Measurements from ENCODE around the gene PAF1. TPM values are rescaled to one million over a fixed set of nuclear protein-coding genes. Genes with fewer than 3 reads are reported as not detected.
"Not testable (repeated sequence)": the region's sequence is repeated elsewhere in the genome, so short reads cannot be mapped to it uniquely, and the experiment has no call there.

The PAF1 gene
- total RNA-seq, 4 donors from 2014 or later: 22.2 to 47.3 (median 37.7) TPM

DNA sequence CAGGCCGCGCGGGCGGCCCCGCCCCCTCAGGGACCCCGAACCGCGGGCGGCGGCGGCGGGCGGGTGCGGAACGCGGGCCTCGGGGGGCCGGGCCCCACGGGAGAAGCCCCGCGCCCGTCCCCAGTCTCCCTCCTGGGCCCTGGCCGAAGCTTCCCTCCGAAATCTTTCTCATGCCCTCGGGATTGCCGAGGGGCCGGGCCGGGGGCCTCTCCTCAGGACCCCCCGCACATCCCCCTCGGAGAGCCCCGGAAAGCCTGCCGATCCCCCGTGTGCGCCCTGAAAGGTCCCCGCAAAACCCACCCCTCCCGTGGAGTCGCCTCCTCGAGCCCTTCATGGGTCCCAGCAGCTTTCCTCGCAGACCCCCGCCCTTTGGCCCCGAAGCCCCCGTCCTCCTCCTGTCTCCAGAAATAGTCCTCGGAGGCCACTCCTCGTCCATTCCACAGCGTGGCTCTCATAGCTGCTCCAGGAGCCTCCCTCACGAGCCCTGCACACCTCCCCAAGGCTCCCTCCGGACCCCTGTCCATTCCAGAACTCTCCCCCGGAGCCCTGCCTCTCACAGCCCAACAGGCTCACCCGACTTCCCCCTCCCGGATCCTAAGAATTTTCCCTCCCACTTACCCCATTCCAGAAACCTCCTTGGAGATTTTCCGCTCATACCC lies 48.1 kb downstream of the PAF1 start:
- no peaks in the 10 kb centered on the region for H3K27me3 ChIP-seq
- no peaks in the 10 kb centered on the region for H3K9me3 ChIP-seq
- peak overlapping the region; percentile 58 to 91 (median 86) for H3K4me3 ChIP-seq
- H3K27ac ChIP-seq: peak overlapping the region; percentile 77 to 95 (median 86)
- H3K4me1 ChIP-seq: peaks cover 0 to 37% (median 11%) of the 10 kb centered on the region in 4 donors
- H3K36me3 ChIP-seq: no peaks in the 10 kb centered on the region
- TF ChIP-seq, protein P1, sequence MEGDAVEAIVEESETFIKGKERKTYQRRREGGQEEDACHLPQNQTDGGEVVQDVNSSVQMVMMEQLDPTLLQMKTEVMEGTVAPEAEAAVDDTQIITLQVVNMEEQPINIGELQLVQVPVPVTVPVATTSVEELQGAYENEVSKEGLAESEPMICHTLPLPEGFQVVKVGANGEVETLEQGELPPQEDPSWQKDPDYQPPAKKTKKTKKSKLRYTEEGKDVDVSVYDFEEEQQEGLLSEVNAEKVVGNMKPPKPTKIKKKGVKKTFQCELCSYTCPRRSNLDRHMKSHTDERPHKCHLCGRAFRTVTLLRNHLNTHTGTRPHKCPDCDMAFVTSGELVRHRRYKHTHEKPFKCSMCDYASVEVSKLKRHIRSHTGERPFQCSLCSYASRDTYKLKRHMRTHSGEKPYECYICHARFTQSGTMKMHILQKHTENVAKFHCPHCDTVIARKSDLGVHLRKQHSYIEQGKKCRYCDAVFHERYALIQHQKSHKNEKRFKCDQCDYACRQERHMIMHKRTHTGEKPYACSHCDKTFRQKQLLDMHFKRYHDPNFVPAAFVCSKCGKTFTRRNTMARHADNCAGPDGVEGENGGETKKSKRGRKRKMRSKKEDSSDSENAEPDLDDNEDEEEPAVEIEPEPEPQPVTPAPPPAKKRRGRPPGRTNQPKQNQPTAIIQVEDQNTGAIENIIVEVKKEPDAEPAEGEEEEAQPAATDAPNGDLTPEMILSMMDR (IDR thresholded peaks at IDR 0.05): no peak
- peak in 1 of 3 donors; percentile 51 for DNase-seq

DNA sequence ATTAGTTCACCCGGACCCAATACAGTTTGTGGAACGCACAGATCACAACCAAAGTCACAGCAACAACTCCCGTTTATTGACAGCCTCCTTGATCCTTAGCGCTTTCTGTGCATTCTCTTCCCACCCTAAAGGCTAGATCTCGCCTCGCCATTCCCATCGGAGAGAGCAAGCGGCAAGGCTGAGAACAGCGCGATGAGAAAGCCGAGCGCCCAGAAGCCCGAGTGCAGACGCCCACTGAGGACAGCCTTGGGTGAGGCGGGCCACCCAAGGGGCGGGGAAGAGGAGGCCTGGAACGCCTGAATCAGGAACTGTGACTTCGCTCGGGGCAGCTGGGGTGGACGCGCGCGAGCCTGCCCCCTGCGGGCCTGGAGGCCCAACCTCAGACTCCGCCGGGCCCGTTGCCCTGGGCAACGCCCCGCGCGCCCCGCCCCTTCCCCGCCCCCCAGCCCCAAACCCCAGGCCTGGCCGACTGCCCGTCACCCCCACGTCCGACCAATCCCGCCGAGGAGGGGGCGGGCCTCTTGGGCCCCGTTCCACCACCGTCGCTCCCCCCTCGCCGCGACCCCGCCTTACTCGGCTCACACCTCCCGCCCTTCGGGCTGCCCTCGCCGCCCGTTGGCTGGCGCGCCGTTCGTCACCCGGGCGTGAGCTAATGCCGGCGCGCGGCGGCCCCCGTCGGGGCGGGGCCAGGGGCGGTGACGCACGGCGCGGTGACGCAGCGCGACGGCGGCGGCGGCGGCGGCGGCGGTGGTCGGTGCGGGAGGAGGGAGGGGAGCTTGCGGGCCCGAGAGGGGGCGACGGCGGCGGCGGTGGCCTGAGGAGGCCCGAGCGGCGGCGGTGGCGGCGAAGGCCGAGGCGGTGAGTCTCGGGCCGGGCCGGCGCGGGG lies 48.9 kb downstream of the PAF1 start, which contains the start of gene SAMD4B:
Gene SAMD4B (plus strand): TSS at position 703 of the 886 bp plus-strand sequence. CDS start 14,473 bp downstream, outside the sequence.
- H3K27ac ChIP-seq: peak within 1 kb of the TSS; percentile 77 to 95 (median 86)
- peak; percentile 96 to 98 for TF ChIP-seq POLR2A (IDR thresholded peaks at IDR 0.05)
- TF ChIP-seq, protein P1 (IDR thresholded peaks at IDR 0.05): peak; percentile 75 to 94 (median 88)
- DNase-seq: peak; percentile 99 to 100 (median 99)
- no peaks in the 10 kb centered on the region for H3K27me3 ChIP-seq
- no peaks in the 10 kb centered on the region for H3K36me3 ChIP-seq
- H3K4me1 ChIP-seq: peaks cover 0 to 35% (median 11%) of the 10 kb centered on the region in 4 donors
- H3K4me3 ChIP-seq: peak within 1 kb of the TSS; percentile 58 to 91 (median 86)
- no peaks in the 10 kb centered on the region for H3K9me3 ChIP-seq

DNA sequence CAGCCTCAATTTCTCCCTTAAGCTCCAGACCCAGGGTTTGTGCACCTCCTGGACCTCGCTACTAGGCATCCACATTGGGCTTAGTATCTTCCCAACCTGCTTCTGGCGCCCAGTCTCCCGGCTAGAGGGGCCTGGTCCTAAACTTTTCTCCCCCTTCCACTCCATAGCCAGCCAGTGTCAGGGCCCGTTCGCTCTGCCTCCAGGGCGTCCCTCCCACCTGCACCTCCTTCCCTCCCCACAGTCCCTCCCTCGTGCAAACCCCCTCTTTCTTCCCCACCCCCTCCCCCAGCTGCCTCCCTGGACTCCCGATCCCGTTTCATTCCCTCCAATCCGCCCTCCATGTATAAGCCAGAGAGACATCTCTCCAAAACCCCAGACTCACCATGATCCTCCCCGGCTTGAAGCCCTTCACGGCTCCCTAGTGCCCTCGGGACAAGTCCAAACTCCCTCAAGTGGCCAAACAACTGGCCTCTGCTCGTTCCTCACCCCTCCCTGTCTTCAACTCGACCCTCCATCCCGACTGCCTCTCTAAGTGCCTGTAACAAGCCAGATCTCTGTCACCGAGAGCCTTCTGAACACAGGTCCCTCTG lies 49.7 kb downstream of the PAF1 start:
- Histone ChIP-seq H3K4me1 (peaks cover 0 to 30% (median 11%) of the 10 kb centered on the region in 4 donors), H3K9me3 (no peaks in the 10 kb centered on the region), H3K4me3 (peak overlapping the region; percentile 56 to 83 (median 68)), H3K36me3 (no peaks in the 10 kb centered on the region), H3K27ac (peak overlapping the region; percentile 74 to 89 (median 84)), H3K27me3 (no peaks in the 10 kb centered on the region)
- TF ChIP-seq, protein P1 (IDR thresholded peaks at IDR 0.05): no peak
- TF ChIP-seq POLR2A (IDR thresholded peaks at IDR 0.05): no peak
- DNase-seq: peak in 2 of 3 donors; percentile 24 to 60

DNA sequence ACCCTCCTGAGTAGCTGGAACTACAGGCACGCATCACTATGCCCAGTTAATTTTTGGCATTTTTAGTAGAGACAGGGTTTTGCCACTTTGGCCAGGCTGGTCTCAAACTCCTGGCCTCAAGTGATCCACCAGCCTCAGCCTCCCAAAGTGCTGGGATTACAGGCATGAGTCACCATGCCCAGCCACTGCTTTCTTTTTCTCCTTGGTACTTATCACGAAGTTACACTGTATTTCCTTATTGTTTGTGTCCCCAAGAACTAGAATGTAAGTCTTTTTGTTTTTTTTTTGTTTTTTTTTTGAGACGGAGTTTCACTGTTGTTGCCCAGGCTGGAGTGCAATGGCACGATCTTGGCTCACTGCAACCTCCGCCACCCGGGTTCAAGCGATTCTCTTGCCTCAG lies 50.8 kb downstream of the PAF1 start:
- not testable (repeated sequence) for H3K27ac ChIP-seq, H3K36me3 ChIP-seq, DNase-seq, H3K9me3 ChIP-seq, H3K4me3 ChIP-seq, H3K27me3 ChIP-seq
- H3K4me1 ChIP-seq: peaks cover 0 to 20% (median 11%) of the 10 kb centered on the region in 4 donors

DNA sequence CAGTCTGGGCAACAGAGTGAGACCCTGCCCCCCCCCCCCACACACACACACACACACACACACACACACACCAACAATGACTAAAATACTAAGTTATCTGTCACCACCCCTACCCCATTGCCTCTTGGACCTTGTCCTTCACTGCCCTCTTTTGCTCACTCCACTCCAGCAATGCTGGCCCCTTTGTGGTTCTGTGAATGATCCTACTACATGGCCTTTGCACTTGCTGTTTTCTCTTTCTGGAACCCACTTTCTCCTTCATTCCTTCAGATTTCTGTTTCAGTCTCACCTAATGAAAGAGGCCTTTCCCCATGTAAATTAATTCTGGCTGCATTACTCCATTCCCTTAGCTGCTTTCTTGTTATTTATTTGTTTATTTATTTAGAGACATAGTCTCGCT lies 51.2 kb downstream of the PAF1 start:
- H3K4me3 ChIP-seq: no peak overlapping the region
- H3K9me3 ChIP-seq: no peaks in the 10 kb centered on the region
- H3K27ac ChIP-seq: no peak overlapping the region
- DNase-seq: no peak
- no peaks in the 10 kb centered on the region for H3K36me3 ChIP-seq
- no peaks in the 10 kb centered on the region for H3K27me3 ChIP-seq
- TF ChIP-seq POLR2A (IDR thresholded peaks at IDR 0.05): no peak
- TF ChIP-seq, protein P1 (IDR thresholded peaks at IDR 0.05): no peak
- H3K4me1 ChIP-seq: peaks cover 0 to 20% (median 11%) of the 10 kb centered on the region in 4 donors

Measured in Peyer's patch (tissue), 4 donors.